Immature natural killer cell (primary cell): ENCODE data around the gene SYCP2L. TPM values are rescaled to one million over a fixed set of nuclear protein-coding genes. Genes with fewer than 3 reads are reported as not detected.
"Not testable (repeated sequence)": the region's sequence is repeated elsewhere in the genome, so short reads cannot be mapped to it uniquely, and the experiment has no call there.

ENCODE experiments used
- DNase-seq, 3 donors: peaks; one replicate each; pipeline ENCODE4 v3.0.0; 2022; ENCODE audit warnings: mixed read lengths in 1 of 3
- H3K27ac Mint-ChIP-seq, 6 donors: one replicate each; pipeline ENCODE4 v1.8.0; 2020; ENCODE audit warnings: mixed read lengths in 6 of 6, mild to moderate bottlenecking in 5 of 6, inconsistent platforms in 4 of 6, moderate library complexity in 3 of 6
- H3K27me3 Mint-ChIP-seq, 3 donors: one replicate each; pipeline ENCODE4 v1.8.0; 2020 to 2021; ENCODE audit warnings: low read depth in 3 of 3, mild to moderate bottlenecking in 3 of 3, mixed read lengths in 3 of 3, moderate library complexity in 3 of 3, inconsistent platforms in 1 of 3
- H3K36me3 Mint-ChIP-seq, 3 donors: one replicate each; pipeline ENCODE4 v1.8.0; 2020; ENCODE audit warnings: mixed read lengths in 3 of 3, inconsistent platforms in 2 of 3, mild to moderate bottlenecking in 2 of 3
- H3K4me1 Mint-ChIP-seq, 2 donors: one replicate each; pipeline ENCODE4 v1.8.0; 2020; ENCODE audit warnings: inconsistent platforms in 2 of 2, mild to moderate bottlenecking in 2 of 2, mixed read lengths in 2 of 2, moderate library complexity in 1 of 2
- H3K4me3 Mint-ChIP-seq, 5 donors: one replicate each; pipeline ENCODE4 v1.8.0; 2020; ENCODE audit warnings: mild to moderate bottlenecking in 5 of 5, mixed read lengths in 5 of 5, inconsistent platforms in 3 of 5, moderate library complexity in 3 of 5
- H3K9me3 Mint-ChIP-seq, 6 donors: one replicate each; pipeline ENCODE4 v1.8.0; 2020; ENCODE audit warnings: mild to moderate bottlenecking in 6 of 6, mixed read lengths in 6 of 6, inconsistent platforms in 4 of 6, moderate library complexity in 3 of 6
- polyA plus RNA-seq, 3 donors: library from polyadenylated mRNA; unstranded; fragments of 300-500 nt; fragmentation: Illumina TruSeq; gene quantifications; one replicate each; pipeline ENCODE4 v1.2.3, GENCODE V29; 2021

Gene SYCP2L
- polyA plus RNA-seq, 3 donors from 2014 or later, result 0.09 TPM; not detected in 2

- no peaks in the 10 kb centered on the region for H3K36me3 Mint-ChIP-seq
- H3K4me1 Mint-ChIP-seq, result no peaks in the 10 kb centered on the region
- H3K27me3 Mint-ChIP-seq, result peaks cover 2 to 3% (median 2%) of the 10 kb centered on the region in 3 donors
- no peak overlapping the region for H3K4me3 Mint-ChIP-seq
- no peak for DNase-seq
- no peaks in the 10 kb centered on the region for H3K9me3 Mint-ChIP-seq
- H3K27ac Mint-ChIP-seq, result no peak overlapping the region
Observed at GRCh38 chr6:10977231-10977968, 90.5 kb downstream of the SYCP2L start.

GRCh38 chr6:10979603-10980002 is 92.8 kb downstream of the SYCP2L start:
- Mint-ChIP-seq H3K9me3 (no peaks in the 10 kb centered on the region), H3K36me3 (no peaks in the 10 kb centered on the region), H3K27ac (no peak overlapping the region), H3K4me1 (no peaks in the 10 kb centered on the region), H3K27me3 (peaks cover 2 to 3% (median 2%) of the 10 kb centered on the region in 3 donors), H3K4me3 (no peak overlapping the region)
- no peak for DNase-seq

GRCh38 chr6:10981409-10981808 is 94.6 kb downstream of the SYCP2L start:
- no peak overlapping the region for H3K4me3 Mint-ChIP-seq
- no peaks in the 10 kb centered on the region for H3K4me1 Mint-ChIP-seq
- DNase-seq, result no peak
- no peaks in the 10 kb centered on the region for H3K9me3 Mint-ChIP-seq
- H3K36me3 Mint-ChIP-seq, result no peaks in the 10 kb centered on the region
- no peak overlapping the region for H3K27ac Mint-ChIP-seq
- H3K27me3 Mint-ChIP-seq, result peaks cover 2 to 5% (median 4%) of the 10 kb centered on the region in 3 donors

GRCh38 chr6:10984959-10985358 is 98.1 kb downstream of the SYCP2L start:
- not testable (repeated sequence) for H3K9me3 Mint-ChIP-seq, H3K27me3 Mint-ChIP-seq, DNase-seq

GRCh38 chr6:10989587-10989986 is 102.7 kb downstream of the SYCP2L start:
- H3K9me3 Mint-ChIP-seq, result peaks cover 0 to 3% (median 0%) of the 10 kb centered on the region in 6 donors
- no peak overlapping the region for H3K4me3 Mint-ChIP-seq
- peaks cover 0 to 2% (median 0%) of the 10 kb centered on the region in 3 donors for H3K36me3 Mint-ChIP-seq
- no peak for DNase-seq
- no peak overlapping the region for H3K27ac Mint-ChIP-seq
- H3K4me1 Mint-ChIP-seq, result no peaks in the 10 kb centered on the region
- peaks cover 2 to 4% (median 2%) of the 10 kb centered on the region in 3 donors for H3K27me3 Mint-ChIP-seq

More at GRCh38 chr6:10984959-10985358, 98.1 kb downstream of the SYCP2L start:
- H3K36me3 Mint-ChIP-seq, H3K4me3 Mint-ChIP-seq, H3K4me1 Mint-ChIP-seq, H3K27ac Mint-ChIP-seq: not testable (repeated sequence)

- no peak for DNase-seq
- Mint-ChIP-seq H3K27me3 (peaks cover 0 to 6% (median 2%) of the 10 kb centered on the region in 3 donors), H3K4me3 (no peak overlapping the region), H3K4me1 (no peaks in the 10 kb centered on the region), H3K27ac (no peak overlapping the region), H3K9me3 (peaks cover 0 to 3% (median 0%) of the 10 kb centered on the region in 6 donors), H3K36me3 (peaks cover 0 to 2% (median 0%) of the 10 kb centered on the region in 3 donors)
Observed at GRCh38 chr6:10991115-10991514, 104.3 kb downstream of the SYCP2L start.

GRCh38 chr6:10993896-10994295 is 107.0 kb downstream of the SYCP2L start:
- Mint-ChIP-seq H3K9me3 (no peaks in the 10 kb centered on the region), H3K4me1 (no peaks in the 10 kb centered on the region), H3K27me3 (peaks cover 0 to 4% (median 4%) of the 10 kb centered on the region in 3 donors), H3K27ac (no peak overlapping the region), H3K36me3 (no peaks in the 10 kb centered on the region), H3K4me3 (no peak overlapping the region)
- DNase-seq, result no peak

GRCh38 chr6:10995114-10995707 is 108.4 kb downstream of the SYCP2L start:
- Mint-ChIP-seq H3K4me1 (no peaks in the 10 kb centered on the region), H3K4me3 (no peak overlapping the region), H3K27ac (no peak overlapping the region), H3K27me3 (peaks cover 0 to 4% (median 4%) of the 10 kb centered on the region in 3 donors), H3K36me3 (no peaks in the 10 kb centered on the region), H3K9me3 (peaks cover 0 to 3% (median 0%) of the 10 kb centered on the region in 6 donors)
- no peak for DNase-seq

- H3K36me3 Mint-ChIP-seq, result no peaks in the 10 kb centered on the region
- H3K9me3 Mint-ChIP-seq, result peaks cover 0 to 3% (median 0%) of the 10 kb centered on the region in 6 donors
- no peak overlapping the region for H3K27ac Mint-ChIP-seq
Observed at GRCh38 chr6:10999994-11000393, 113.1 kb downstream of the SYCP2L start.

GRCh38 chr6:11002176-11002575 is 115.3 kb downstream of the SYCP2L start:
- H3K9me3 Mint-ChIP-seq, result peaks cover 0 to 3% (median 0%) of the 10 kb centered on the region in 6 donors
- no peak overlapping the region for H3K27ac Mint-ChIP-seq
- DNase-seq, result no peak
- no peak overlapping the region for H3K4me3 Mint-ChIP-seq
- peaks cover 0 to 10% (median 4%) of the 10 kb centered on the region in 3 donors for H3K27me3 Mint-ChIP-seq
- H3K36me3 Mint-ChIP-seq, result no peaks in the 10 kb centered on the region
- H3K4me1 Mint-ChIP-seq, result no peaks in the 10 kb centered on the region

More at GRCh38 chr6:10999994-11000393, 113.1 kb downstream of the SYCP2L start:
- Mint-ChIP-seq H3K4me3 (no peak overlapping the region), H3K4me1 (no peaks in the 10 kb centered on the region), H3K27me3 (peaks cover 0 to 10% (median 6%) of the 10 kb centered on the region in 3 donors)
- DNase-seq, result no peak

GRCh38 chr6:11003297-11003696 is 116.4 kb downstream of the SYCP2L start:
- not testable (repeated sequence) for H3K36me3 Mint-ChIP-seq, H3K27ac Mint-ChIP-seq, H3K4me1 Mint-ChIP-seq, H3K27me3 Mint-ChIP-seq, H3K9me3 Mint-ChIP-seq, H3K4me3 Mint-ChIP-seq, DNase-seq

GRCh38 chr6:11006061-11006460 is 119.2 kb downstream of the SYCP2L start:
- Mint-ChIP-seq H3K27me3 (peaks cover 0 to 11% (median 3%) of the 10 kb centered on the region in 3 donors), H3K36me3 (no peaks in the 10 kb centered on the region), H3K4me3 (no peak overlapping the region), H3K27ac (no peak overlapping the region), H3K4me1 (no peaks in the 10 kb centered on the region), H3K9me3 (no peaks in the 10 kb centered on the region)
- DNase-seq, result no peak

- H3K27me3 Mint-ChIP-seq, result peaks cover 1 to 9% (median 2%) of the 10 kb centered on the region in 3 donors
- H3K9me3 Mint-ChIP-seq, result no peaks in the 10 kb centered on the region
- no peaks in the 10 kb centered on the region for H3K36me3 Mint-ChIP-seq
- no peaks in the 10 kb centered on the region for H3K4me1 Mint-ChIP-seq
- H3K27ac Mint-ChIP-seq, result no peak overlapping the region
- H3K4me3 Mint-ChIP-seq, result no peak overlapping the region
- DNase-seq, result no peak
Observed at GRCh38 chr6:11007715-11008608, 121.1 kb downstream of the SYCP2L start.

GRCh38 chr6:11008821-11009220 is 122.0 kb downstream of the SYCP2L start:
- Mint-ChIP-seq H3K27ac (no peak overlapping the region), H3K27me3 (peaks cover 2 to 6% (median 3%) of the 10 kb centered on the region in 3 donors), H3K4me3 (no peak overlapping the region), H3K4me1 (no peaks in the 10 kb centered on the region), H3K36me3 (no peaks in the 10 kb centered on the region), H3K9me3 (no peaks in the 10 kb centered on the region)
- DNase-seq, result no peak
